ENCODE data around the gene FGFR3. TPM values are rescaled to one million over a fixed set of nuclear protein-coding genes. Genes with fewer than 3 reads are reported as not detected.

Gene FGFR3
- total and polyA plus RNA-seq, 2 of the 4 experiments (the other 2 are of a cell fraction), result 0.18 to 0.67 TPM

- H2AK9ac ChIP-seq (replicated peaks; ENCODE audit: low read depth, low read length, poor library complexity), result no peak overlapping the region
- no peaks in the 10 kb centered on the region for H3K79me1 ChIP-seq (ENCODE audit: low read depth in 1 of 2, low read length in 2 of 2)
- CTCF ChIA-PET, result interaction anchor here (1.0 to 1.4 kb wide), 3 partner anchors 61 to 161 kb away, joined by 3 to 8 read pairs (median 4); no protein-coding TSS in a partner anchor
- H3K9ac ChIP-seq (ENCODE audit: low read depth, low read length), result no peak overlapping the region
- no TSS peak for BruUV-seq (replicated peaks)
- H3K27me3 ChIP-seq (ENCODE audit: control insufficient read depth, insufficient read depth, low read length), result no peaks in the 10 kb centered on the region; the same call in 1 of the 2 replicates
- POLR2A ChIA-PET (ENCODE audit: unreplicated experiment), result no interaction called here
- H3K18ac ChIP-seq (ENCODE audit: low read depth, low read length), result no peak overlapping the region
- dilution Hi-C loops (cut with HindIII; ENCODE audit: low sequenced_read_pairs, unreplicated experiment) (no loop called here), intact Hi-C loops (cut with micrococcal nuclease) (no loop called here), in situ Hi-C loops (cut with MboI; ENCODE audit: low sequenced_read_pairs) (no loop called here)
- no peak for TF ChIP-seq RAD21 (IDR thresholded peaks at IDR 0.05; ENCODE audit: low read length)
- no peak for TF ChIP-seq CHD1 (IDR thresholded peaks at IDR 0.05; ENCODE audit: low read depth, low read length)
- no peak for TF ChIP-seq NFE2L2 (IDR thresholded peaks at IDR 0.05; ENCODE audit: low read depth, low read length)
- TF ChIP-seq CEBPB (IDR thresholded peaks at IDR 0.05; ENCODE audit: low read depth, low read length), result no peak
- ATAC-seq (ENCODE audit: low read depth) (no peak), DNase-seq (no peak)
- no peak overlapping the region for H2BK5ac ChIP-seq (ENCODE audit: low read depth, low read length, poor library complexity, severe bottlenecking)
- no peak overlapping the region for H3K4ac ChIP-seq (ENCODE audit: low read depth, low read length)
- no peaks in the 10 kb centered on the region for H3K9me3 ChIP-seq (ENCODE audit: control insufficient read depth, insufficient read depth, low read length)
- H3K4me1 ChIP-seq (ENCODE audit: control insufficient read depth, insufficient read depth, low read length), result no peaks in the 10 kb centered on the region
- H2AK5ac ChIP-seq (ENCODE audit: low read depth, low read length), result no peak overlapping the region
- 95% methylated on average over 4 of the region's 16 CpGs; no CpG with 5 or more reads in 1 of the 2 experiments for WGBS, 2 experiments (ENCODE audit: extremely low coverage in 2 of 2, insufficient read length in 1 of 2)
- no peak overlapping the region for H2BK15ac ChIP-seq (ENCODE audit: low read depth, low read length)
- no peak overlapping the region for H3K4me2 ChIP-seq (ENCODE audit: low read depth, low read length)
- no peak overlapping the region for H3K23ac ChIP-seq (ENCODE audit: low read depth, low read length)
- no peak overlapping the region for H3K4me3 ChIP-seq (ENCODE audit: insufficient read depth, low read depth, low read length)
- no peak overlapping the region for H2AFZ ChIP-seq (replicated peaks; ENCODE audit: low read length, poor library complexity)
- H3K9me1 ChIP-seq (ENCODE audit: insufficient read depth, low read length), result no peaks in the 10 kb centered on the region
- H4K5ac ChIP-seq (ENCODE audit: low read depth, low read length), result no peak overlapping the region
- no peak overlapping the region for H4K91ac ChIP-seq (ENCODE audit: insufficient read depth, low read depth, low read length)
- peaks cover 8% of the 10 kb centered on the region for H3K36me3 ChIP-seq (ENCODE audit: control insufficient read depth, insufficient read depth, low read length)
- H4K20me1 ChIP-seq (ENCODE audit: insufficient read depth, low read length), result peaks cover 4% of the 10 kb centered on the region; the same call in 1 of the 2 replicates
- H4K8ac ChIP-seq (ENCODE audit: low read depth in 2 of 2, low read length in 2 of 2), result no peak overlapping the region
- no peak overlapping the region for H3K14ac ChIP-seq (replicated peaks; ENCODE audit: low read depth, low read length)
- no peak overlapping the region for H3K56ac ChIP-seq (ENCODE audit: extremely low read depth, insufficient read depth, low read length)
- no peak overlapping the region for H2BK120ac ChIP-seq (ENCODE audit: low read depth, low read length)
- no peak overlapping the region for H3K27ac ChIP-seq (ENCODE audit: insufficient read depth, low read length)
- no peak overlapping the region for H2BK20ac ChIP-seq (ENCODE audit: low read depth, low read length)
Measured at GRCh38 chr4:1747603-1747967, 45.5 kb upstream of the FGFR3 start.
